HG03060 (cell line): ENCODE measurements around the gene STARD13.

ENCODE experiments used
- ATAC-seq: cut with Tn5 transposase; IDR thresholded peaks from one replicate; pipeline ENCODE4 v1.9.1; 2021; ENCODE audit warnings: low read depth, moderate number of reproducible peaks; ENCODE audit not compliant: unreplicated experiment

Gene STARD13

GRCh38 chr13:33205224-33205623 lies 80.3 kb downstream of the STARD13 start:
- no peak for ATAC-seq

- no peak for ATAC-seq
Observed at GRCh38 chr13:33204130-33204927, 81.2 kb downstream of the STARD13 start.

GRCh38 chr13:33202644-33203169 lies 82.8 kb downstream of the STARD13 start:
- ATAC-seq, result no peak

GRCh38 chr13:33201659-33202058 lies 83.9 kb downstream of the STARD13 start:
- ATAC-seq, result no peak

- ATAC-seq, result no peak
Observed at GRCh38 chr13:33199289-33199850, 86.2 kb downstream of the STARD13 start.

- ATAC-seq, result no peak
Observed at GRCh38 chr13:33197541-33197971, 88.0 kb downstream of the STARD13 start.

- no peak for ATAC-seq
Observed at GRCh38 chr13:33196767-33197166, 88.8 kb downstream of the STARD13 start.

- ATAC-seq, result no peak
Observed at GRCh38 chr13:33195693-33196464, 89.7 kb downstream of the STARD13 start.

- peak; percentile 92 for ATAC-seq
Observed at GRCh38 chr13:33194820-33195692, 90.5 kb downstream of the STARD13 start.

- no peak for ATAC-seq
Observed at GRCh38 chr13:33193428-33193974, 92.1 kb downstream of the STARD13 start.

- no peak for ATAC-seq
Observed at GRCh38 chr13:33191425-33192210, 93.9 kb downstream of the STARD13 start.

- ATAC-seq, result no peak
Observed at GRCh38 chr13:33189470-33189869, 96.1 kb downstream of the STARD13 start.

- peak; percentile 56 for ATAC-seq
Observed at GRCh38 chr13:33188093-33188882, 97.3 kb downstream of the STARD13 start.

GRCh38 chr13:33186861-33187291 lies 98.7 kb downstream of the STARD13 start:
- ATAC-seq, result no peak

- no peak for ATAC-seq
Observed at GRCh38 chr13:33185853-33186252, 99.7 kb downstream of the STARD13 start.

GRCh38 chr13:33184530-33184929 lies 101.0 kb downstream of the STARD13 start:
- no peak for ATAC-seq

- ATAC-seq, result no peak
Observed at GRCh38 chr13:33184112-33184490, 101.5 kb downstream of the STARD13 start.

- ATAC-seq, result no peak
Observed at GRCh38 chr13:33183431-33184111, 102.0 kb downstream of the STARD13 start.
